OCI-LY1 (cell line): ENCODE results near the gene PRRG2.

Experiments
- CTCF ChIP-seq: fragments of 200-600 bp; sonication (generic), shearing (Covaris generic); IDR thresholded peaks from 2 replicates; pipeline ENCODE4 v1.5.1; 2017; ENCODE audit warnings: mild to moderate bottlenecking, antibody characterized with exemption, low read length, moderate library complexity, mixed read lengths
- EZH2 ChIP-seq: fragments of 200-600 bp; sonication (generic), shearing (Covaris generic); IDR thresholded peaks from 2 replicates; pipeline ENCODE4 v1.8.0; 2017; ENCODE audit warnings: borderline replicate concordance, mixed run types, mild to moderate bottlenecking, antibody characterized with exemption, low read length, moderate library complexity, mixed read lengths

DNA sequence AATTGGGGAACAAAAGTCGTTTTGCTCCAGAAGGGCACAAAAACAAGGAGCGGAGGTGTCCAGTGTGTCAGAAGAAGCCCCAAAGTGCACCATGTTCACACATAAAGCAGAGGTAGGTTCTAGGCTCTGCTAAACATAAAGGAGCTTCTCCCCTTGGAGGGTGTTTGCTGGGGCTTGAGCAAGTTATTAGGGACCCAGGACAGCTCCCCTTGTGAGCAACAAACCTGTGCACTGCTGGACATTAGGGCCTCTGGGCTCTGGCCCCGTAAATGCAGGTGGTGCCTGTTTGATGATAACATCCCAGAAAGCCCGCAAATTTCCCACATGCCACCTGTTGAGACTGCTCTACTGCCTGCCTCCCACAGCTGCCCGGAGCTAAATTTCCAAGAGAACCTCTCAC is 42.5 kb upstream of the PRRG2 start:
- no peak for TF ChIP-seq CTCF
- no peak for TF ChIP-seq EZH2
